GM19043 (cell line): ENCODE measurements around the gene BRICD5.
"Not testable (repeated sequence)": the region's sequence is repeated elsewhere in the genome, so short reads cannot be mapped to it uniquely, and the experiment has no call there.

ENCODE experiments used
- ATAC-seq: cut with Tn5 transposase; IDR thresholded peaks from one replicate; pipeline ENCODE4 v1.9.1; 2021; ENCODE audit warnings: low read depth; ENCODE audit not compliant: unreplicated experiment

Gene BRICD5

DNA sequence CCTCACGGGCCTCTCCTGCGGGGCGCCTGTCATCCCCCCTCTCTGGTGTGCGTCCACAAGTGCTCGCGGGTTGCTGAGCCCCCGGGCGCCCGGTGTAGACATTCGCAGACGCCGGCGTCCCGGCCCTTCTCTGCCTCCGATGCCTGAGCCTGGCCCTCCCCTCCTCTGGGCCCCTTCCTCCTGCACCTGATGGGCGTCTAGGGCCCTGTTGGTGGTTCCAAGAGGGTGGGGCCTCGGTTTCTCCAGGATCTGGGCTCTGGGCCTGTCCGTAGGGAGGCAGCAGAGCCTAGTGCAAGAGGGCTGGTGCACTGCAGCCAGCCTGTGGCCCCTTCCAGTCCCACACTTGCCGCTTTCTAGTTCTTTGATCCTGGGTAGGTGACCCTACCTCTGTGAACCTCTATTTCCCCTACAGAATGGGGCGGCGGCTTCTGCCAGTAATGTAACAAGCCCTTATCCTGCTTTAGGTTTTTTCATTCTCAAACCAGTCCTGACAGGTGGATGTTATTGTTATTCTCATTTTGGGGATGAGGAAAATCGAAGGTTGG, 13.4 kb upstream of the BRICD5 start:
- no peak for ATAC-seq

DNA sequence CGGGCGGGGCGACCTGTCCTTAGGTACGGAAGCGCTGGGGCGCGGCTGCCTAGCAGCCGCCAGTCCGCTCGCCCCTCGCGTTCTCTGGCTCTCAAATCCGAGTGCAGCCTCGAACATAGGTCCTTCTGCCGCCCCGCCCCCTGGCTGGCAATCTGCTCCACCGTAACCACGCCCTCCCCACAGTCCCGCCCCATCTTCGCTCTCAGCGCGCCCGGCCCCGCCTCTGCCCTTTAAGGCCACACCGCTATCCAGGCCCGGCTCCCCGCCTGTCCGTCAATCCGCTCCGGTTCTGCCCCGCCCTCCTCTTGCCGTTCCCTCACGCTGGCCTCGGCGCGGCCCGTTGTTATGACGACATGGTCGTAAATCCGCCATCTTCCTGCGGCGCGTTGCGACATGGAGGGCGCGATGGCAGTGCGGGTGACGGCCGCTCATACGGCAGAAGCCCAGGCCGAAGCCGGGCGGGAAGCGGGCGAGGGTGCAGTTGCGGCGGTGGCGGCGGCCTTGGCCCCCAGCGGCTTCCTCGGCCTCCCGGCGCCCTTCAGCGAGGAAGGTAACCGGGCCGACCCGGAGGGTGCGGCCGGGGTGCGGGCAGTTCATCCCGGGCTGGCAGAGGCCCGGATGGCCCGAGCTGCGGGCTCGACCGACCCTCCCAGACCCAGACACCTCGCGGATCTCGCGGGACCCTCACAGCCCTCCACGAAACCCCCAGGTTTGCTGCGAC, 12.7 kb upstream of the BRICD5 start, which contains the start of gene E4F1:
Gene E4F1, plus strand, starts transcription at position 371 of the 721 bp plus-strand sequence. Its CDS starts 23 bp downstream, at position 394.
- peak; percentile 94 for ATAC-seq

DNA sequence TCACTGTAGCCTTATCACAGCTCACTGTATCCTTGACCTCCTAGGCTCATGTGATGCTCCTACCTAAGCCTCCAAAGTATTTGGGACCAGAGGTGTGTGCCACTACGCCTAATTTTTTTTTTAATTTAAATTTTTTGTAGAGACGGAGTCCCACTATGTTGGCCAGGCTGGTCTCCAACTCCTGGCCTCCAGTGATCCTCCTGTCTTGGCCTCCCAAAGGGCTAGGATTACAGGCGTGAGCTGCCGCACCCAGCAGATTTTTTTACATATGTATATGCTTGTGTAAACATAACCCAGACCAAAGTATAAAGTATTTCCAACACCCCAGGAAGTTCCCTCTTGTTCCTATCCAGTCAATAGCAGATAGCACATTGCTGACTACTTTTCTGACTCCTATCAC, 5.7 kb upstream of the BRICD5 start:
- no peak for ATAC-seq

DNA sequence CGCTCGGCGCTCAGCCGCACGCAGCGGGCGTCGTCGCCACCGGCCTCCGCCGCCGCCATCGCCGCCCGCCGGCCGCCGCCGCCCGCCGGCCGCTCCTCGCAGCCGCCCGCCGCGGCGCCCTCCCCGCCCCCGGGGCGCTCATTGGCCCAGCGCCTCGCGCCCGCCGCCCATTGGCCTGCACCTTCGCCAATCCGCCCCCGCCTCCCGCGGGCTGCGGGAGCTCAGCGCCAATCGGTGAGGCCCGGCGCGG, 4.0 kb upstream of the BRICD5 start, which contains the start of gene PGP:
Gene PGP, minus strand, starts transcription at position 122 of the 250 bp plus-strand sequence. Its CDS starts 63 bp downstream, at position 59.
- ATAC-seq: peak; percentile 78

DNA sequence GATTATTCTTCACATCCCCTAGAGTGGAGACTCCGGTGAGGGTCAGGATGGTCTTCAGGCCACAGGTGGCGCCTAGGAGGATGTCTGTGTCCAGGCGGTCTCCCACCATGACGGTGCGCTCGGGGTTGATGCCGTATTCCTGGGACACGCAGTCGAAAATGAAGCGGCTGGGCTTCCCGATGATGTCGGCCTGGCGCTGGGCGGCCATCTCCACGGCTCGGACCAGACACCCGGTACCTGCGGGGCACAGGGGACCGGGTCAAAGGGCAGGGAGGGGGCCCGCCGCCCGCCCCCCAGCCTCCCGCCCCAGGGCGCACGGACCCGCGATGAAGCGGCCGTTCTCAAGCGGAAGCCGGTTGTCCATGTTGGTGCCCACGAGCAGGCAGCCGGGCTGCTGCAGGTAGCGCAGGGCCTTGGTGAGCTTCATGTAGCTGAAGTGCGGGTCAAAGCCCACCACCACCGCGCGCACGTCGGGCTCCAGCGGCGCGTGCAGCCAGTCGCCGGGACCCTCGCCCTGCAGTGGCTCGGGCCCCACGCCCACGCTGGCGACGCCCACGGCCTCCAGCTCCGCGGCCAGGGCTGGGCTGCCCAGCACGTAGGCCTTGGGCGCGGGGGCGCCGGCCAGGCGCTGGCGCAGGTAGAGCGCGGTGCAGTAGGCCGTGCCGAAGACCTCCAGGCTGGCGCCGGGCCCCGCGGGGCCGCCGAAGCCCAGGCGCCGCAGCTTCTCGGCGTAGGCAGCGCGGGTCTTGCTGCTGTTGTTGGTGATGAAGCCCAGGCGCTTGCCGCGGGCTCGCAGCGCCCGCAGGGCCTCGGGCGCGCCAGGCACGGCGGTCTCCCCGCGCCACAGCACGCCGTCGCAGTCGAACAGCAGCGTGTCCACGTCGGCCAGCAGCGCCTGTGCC, 3.4 kb upstream of the BRICD5 start:
- no peak for ATAC-seq

DNA sequence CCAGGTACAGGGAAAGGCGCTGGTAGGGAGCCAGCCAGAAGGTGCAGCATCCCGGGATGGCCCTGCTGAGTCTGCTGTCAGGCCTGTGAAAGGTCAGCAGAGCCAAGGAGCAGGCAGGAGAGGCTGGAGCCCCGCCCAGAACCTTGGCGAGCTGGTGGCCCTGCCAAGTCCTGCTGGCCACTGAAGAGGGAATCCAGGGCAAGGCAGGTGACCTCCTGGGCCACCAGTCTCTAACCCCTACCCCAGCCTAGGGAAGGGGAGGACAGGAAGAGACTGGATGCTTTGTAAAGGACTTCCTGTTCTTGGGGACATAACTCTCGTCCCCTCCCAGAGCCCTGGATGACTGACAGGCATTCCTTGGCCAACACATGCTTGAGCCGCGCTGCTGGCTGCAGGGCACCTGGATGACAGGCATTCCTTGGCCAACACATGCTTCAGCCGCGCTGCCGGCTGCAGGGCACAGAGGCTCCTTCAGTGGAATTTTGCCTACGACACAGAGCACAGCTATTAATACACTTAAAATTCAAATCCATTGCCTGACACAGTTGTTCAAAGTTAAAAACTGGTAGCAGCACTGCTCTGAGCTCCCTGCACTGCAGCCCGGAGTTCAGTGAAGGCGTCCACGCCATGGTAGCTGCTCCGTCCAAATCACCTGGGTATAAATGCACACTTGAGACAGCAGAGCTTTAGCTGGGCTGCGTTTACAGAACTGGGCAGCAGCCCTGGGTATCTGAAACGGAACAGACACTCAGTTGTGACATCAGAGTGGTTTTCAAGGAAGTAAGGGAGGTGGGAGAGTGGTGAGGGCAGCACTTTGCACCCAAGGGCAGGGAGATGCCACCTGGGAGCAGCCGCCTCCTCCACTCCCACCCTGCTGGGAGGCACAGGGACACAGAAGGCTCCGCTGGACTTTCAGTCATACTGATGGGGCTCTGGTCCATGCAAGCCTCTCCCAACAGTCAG, 2.0 kb upstream of the BRICD5 start:
- ATAC-seq: no peak

DNA sequence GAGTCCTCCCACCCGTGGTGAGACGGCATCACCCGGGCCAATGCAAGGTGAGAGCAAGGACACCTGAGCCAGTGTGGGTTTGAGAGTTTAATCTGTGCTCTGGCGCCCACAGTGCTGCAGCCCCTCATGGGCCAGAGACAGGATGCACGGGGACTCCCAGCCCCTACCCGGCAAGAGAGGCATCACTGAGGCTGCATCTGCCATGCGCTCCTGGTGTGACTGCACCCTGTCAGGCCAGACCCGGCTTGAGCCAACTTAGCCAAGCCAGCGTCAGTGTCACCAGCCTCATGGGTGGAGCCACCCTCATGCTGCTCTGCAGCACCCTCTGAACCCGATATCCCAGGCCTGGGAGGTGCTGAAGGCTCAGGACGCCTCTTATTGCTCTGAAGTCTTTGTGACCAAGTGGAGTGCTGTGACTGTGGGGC, 1.3 kb upstream of the BRICD5 start:
- no peak for ATAC-seq

DNA sequence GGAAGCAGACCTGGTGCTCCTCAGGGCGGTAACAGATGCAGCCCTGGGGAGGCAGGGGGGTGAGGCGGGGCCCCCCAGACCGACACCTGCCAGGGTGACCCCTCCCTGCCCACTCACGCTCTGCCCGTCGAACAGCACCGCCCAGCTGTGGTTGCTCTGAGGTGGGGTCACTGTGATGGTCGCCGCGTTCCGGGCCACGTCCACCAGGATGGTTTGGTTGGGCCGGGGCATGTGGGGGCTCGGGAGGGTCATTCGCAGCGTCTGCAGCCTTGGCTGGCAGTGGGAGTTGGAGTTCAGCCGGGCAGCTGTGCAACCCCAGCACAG, 692 bp downstream of the BRICD5 start:
- no peak for ATAC-seq

DNA sequence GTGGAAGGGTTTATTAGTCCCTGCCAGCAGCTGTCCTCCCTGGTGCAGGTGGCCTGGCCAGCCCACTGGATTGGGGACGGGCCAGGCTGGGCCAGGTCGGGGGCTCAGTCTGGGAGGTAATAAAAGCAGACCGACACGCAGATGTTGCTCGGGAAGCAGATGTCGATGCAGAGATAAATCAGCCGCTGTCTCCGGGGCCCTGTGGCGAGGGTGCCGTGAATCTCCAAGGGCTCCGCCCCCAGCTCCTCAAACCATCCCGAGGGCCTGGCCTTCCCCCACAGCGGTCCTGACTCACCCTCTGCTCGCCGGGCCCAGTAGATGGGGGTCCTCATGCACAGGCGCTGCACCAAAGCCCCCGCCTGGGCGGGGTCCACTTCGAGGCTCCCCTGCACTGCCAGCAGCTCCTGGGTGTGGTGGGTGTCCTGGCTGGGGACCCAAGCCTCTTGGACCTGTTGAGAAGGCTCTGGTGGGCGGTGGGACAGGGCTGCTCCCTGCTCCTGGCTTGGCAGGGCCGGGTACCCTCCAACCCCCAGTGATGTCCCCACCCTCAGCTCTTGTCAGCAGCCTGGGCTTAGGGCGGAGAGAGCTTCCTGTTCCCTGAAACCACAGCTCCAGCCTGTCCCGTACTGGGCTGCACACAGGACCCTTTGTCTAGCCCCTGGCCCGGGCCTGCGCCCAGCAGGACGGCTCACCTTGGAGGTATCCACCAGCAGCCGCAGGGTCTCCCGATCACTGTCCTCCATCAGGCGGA, 1.2 kb downstream of the BRICD5 start:
- ATAC-seq: no peak

DNA sequence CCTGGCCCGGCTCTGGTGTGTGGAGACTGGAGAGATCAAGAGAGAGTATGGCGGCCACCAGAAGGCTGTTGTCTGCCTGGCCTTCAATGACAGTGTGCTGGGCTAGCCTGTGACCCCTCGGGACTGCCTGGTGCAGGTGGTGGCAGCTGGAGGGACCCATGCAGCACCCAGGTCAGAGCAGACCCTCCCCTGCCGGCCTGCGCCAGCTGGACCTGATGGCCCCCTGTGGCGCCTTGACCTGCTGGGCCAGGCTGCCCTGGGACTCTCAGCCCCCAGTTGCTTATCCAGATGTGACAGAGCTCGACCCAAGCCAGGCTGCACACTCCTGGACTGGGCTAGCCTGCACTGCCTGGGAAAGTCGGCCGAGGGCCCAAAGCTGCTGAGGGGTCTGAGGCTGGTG, 1.9 kb downstream of the BRICD5 start:
- ATAC-seq: no peak

DNA sequence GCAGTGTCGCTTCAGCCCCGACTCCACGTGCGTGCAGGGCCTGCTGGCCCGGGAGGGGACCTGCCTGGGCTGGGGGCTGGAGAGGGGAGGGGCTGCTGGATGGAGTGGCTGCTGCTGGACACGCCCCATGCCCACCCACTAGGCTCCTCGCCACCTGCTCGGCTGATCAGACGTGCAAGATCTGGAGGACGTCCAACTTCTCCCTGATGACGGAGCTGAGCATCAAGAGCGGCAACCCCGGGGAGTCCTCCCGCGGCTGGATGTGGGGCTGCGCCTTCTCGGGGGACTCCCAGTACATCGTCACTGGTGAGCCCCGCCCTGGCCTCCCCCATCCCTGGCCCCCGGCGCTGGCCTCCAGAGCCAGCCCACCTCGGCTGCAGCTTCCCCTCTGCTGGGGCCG, 2.4 kb downstream of the BRICD5 start:
- no peak for ATAC-seq

DNA sequence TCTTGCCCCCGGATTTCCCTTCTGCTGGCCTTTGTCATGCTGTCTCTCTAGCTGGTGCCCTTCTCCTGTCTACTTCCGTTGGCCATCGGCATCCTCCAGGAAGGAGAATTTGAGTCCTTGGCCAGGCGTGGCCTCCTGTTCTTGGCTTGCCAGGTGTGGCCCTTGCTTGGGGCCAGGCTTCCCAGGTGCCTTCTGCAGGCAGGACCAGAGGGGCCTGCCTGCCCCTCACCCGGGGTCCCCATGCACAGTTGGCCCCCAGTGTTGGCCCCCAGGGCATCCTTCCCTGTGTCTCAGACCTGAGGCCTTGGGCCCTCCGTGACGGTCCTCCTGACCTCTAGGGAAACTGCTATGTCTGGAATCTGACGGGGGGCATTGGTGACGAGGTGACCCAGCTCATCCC, 2.8 kb downstream of the BRICD5 start:
- ATAC-seq: no peak

DNA sequence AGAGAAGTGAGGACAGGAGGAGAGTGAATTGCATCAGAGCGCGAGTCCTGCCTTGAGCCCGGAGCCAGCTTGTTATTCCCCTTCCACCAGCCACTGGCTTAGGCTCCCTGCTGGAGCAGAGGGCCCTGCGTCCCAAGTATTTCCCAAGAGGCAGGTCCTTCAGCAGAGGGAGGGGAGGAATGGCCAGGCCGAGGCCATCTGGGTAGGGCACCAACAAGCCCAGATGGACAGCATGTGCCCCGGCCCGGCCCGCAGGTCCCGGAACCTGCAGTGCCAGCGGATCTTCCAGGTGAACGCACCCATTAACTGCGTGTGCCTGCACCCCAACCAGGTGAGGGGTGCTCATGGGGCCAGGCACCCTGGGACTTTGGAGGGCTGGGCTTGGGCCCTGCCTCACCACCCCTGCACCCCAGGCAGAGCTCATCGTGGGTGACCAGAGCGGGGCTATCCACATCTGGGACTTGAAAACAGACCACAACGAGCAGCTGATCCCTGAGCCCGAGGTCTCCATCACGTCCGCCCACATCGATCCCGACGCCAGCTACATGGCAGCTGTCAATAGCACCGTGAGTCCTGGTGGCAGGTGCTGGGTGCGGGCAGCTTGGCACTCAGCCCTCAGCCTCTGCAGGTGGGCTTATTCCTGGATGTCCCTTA, 3.8 kb downstream of the BRICD5 start:
- no peak for ATAC-seq

DNA sequence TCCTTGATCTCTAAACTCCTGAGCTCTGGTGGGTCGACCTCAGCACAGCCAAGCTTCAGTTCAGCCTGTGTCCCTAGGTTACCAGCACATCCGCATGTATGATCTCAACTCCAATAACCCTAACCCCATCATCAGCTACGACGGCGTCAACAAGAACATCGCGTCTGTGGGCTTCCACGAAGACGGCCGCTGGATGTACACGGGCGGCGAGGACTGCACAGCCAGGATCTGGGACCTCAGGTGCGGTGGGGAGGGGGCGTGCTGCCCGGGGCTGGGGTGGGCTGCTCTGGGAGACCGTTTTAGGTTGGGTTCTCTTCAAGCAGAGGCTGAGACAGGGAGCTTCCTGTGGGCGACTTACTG, 4.3 kb downstream of the BRICD5 start:
- no peak for ATAC-seq

DNA sequence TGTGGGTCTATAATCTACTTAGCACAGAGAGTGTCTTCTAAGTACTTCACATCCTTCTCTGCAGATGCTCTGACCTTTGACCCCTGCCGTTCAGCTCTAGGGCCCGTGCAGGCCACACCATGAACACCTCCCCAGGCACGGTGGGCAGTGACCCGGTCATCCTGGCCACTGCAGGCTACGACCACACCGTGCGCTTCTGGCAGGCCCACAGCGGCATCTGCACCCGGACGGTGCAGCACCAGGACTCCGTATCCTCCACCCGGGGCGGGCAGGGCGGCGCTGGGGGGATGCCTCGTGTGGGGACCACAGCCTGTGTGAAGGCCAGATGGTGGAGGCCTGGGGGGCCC, 4.7 kb downstream of the BRICD5 start:
- no peak for ATAC-seq

DNA sequence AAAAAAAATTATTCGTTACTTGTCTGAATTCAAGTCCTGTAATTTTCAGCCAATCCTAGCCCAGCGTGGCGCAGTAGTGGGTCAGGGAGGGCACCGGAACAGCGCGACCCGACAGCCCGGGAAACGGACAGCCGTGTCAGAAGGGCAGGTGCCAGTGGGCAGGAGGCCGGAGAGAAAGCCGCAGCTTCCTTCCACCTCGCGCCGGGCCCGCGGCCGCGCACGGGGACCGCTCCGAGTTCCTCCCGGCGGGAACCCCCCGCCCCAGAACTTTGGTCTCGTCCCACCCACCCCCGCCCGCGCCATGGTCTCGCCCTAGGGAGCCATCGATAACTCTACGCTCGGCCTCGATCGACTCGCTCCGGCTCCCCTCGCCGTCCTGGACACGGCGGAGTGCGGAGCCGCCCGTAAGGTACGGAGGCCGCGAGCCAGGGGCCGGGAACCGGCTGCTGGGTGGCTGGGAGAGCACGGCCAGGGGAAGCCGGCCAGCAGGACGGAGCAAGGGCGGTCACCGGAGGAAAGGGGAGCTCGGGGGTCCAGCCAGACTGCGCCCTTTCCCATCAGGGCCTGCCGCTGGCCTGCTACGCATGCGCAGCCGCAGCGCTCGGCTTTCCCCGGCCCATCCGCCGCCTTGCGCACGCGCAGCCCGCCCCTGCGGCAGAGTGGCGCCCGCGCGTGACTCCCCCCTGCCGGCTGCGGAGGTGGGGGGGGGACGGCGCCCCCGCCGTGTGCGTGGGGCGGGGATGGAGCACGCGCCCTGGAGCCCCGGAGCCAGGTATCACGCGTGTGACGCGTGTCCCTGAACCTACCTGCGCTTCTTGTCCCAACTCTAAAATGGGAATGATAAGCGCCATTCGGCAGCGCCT, 5.3 kb downstream of the BRICD5 start, which contains the start of gene MLST8:
Gene MLST8, plus strand, starts transcription at position 351 of the 863 bp plus-strand sequence. CDS start 632 bp downstream, outside the sequence.
- ATAC-seq: peak; percentile 62

DNA sequence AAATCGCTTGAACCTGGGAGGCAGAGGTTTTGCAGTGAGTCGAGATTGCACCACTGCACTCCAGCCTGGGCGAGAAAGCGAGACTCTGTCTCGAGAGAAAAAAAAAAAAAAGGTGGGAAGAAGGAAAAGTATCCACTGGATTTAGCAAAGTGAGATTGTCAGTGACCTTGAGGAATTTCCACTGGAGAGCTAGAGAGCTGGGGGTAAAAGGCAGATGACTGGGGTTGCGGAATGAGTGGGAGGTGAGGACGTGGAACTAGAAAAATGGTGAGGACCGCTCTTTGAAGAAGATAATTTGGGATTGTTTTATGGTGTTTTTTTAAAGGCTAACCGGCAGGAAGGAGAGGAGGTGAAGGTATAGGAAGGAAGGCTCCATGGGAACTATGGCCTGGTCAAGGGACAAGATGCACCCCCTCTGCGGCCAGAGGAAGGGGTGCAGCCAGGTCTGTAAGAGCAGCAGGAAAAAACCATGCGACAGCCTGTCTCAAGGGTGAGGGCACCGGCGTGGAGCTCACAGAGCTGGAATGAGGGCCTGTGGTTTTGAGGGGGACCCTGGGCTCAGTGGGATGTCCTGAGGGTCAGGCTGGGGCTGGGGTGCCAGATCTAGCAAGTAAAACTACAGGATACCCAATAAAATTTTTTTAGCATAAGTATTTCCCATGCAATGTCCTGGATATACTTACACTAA, 6.1 kb downstream of the BRICD5 start:
- ATAC-seq: no peak

DNA sequence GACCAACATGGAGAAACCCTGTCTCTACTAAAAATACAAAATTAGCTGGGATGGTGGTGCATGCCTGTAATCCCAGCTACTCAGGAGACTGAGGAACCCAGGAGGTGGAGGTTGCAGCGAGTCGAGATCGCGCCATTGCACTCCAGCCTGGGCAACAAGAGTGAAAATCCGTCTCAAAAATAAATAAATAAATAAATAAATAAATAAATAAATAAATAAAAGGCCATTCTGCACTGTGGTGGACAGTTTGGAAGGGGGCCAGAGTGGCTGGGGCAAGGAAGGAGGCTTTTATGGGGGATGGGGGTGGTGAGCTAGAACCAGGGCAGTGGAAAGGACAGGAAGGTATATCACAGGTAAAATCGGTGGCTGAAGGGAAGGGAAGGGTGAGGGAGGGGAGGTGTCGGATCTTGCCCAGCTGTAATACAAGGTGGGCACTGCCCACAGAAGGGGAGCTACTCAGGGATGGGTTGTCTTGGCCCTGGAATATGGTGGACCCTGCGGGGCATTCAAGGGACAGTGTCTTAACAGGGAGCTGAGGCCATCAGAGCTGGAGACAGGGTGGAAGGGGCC, 7.5 kb downstream of the BRICD5 start:
- ATAC-seq: not testable (repeated sequence)
